ENCODE results near the gene LMBR1. TPM values are rescaled to one million over a fixed set of nuclear protein-coding genes. Genes with fewer than 3 reads are reported as not detected.

LMBR1 gene
- total RNA-seq, 2 experiments from 2014 or later = 114 to 136 TPM

GRCh38 chr7:156642306-156643045 is 250.5 kb downstream of the LMBR1 start:
- peaks cover 19% of the 10 kb centered on the region for H3K4me1 ChIP-seq (ENCODE audit: insufficient read depth, low read length, poor library complexity, severe bottlenecking)
- no peaks in the 10 kb centered on the region for H3K79me2 ChIP-seq (ENCODE audit: insufficient read depth, low read depth, low read length)
- intact Hi-C loops (cut with micrococcal nuclease; ENCODE audit: unreplicated experiment) = loop anchor here (10.0 kb wide), 1 partner anchor 172 kb away; no protein-coding TSS in a partner anchor
- CTCF ChIA-PET (ENCODE audit: unreplicated experiment) = no interaction called here
- DNase-seq (ENCODE audit: low spot score) = no peak
- BruUV-seq (replicated peaks) = no TSS peak
- no peak overlapping the region for H2AFZ ChIP-seq (ENCODE audit: low read length)
- no peak overlapping the region for H3K27ac ChIP-seq (ENCODE audit: low read depth, low read length, poor library complexity, severe bottlenecking)
- no peaks in the 10 kb centered on the region for H4K20me1 ChIP-seq (ENCODE audit: insufficient read depth, low read length)
- H3K9me3 ChIP-seq (ENCODE audit: low read length) = no peaks in the 10 kb centered on the region
- no peak overlapping the region for H3K4me3 ChIP-seq (ENCODE audit: low read depth, low read length, poor library complexity, severe bottlenecking)
- TF ChIP-seq CTCF (conservative IDR thresholded peaks at IDR 0.05; ENCODE audit: low read length) (0 out of 2 replicates have a peak, but pooled peaks have one; percentile 11), EZH2phosphoT487 (IDR thresholded peaks at IDR 0.05; ENCODE audit: borderline replicate concordance, low read depth, low read length) (no peak)
- H3K4me2 ChIP-seq (ENCODE audit: low read length) = no peak overlapping the region
- POLR2A ChIA-PET = interaction anchor here (0.8 to 1.7 kb wide), 5 partner anchors 10 to 662 kb away, joined by 3 to 7 read pairs (median 3); no protein-coding TSS in a partner anchor
- H3K36me3 ChIP-seq (ENCODE audit: insufficient read depth, low read length) = no peaks in the 10 kb centered on the region
- no peaks in the 10 kb centered on the region for H3K9me2 ChIP-seq (ENCODE audit: insufficient read depth, low read length)

GRCh38 chr7:156640949-156641485 is 252.0 kb downstream of the LMBR1 start:
- no peaks in the 10 kb centered on the region for H3K79me2 ChIP-seq (ENCODE audit: insufficient read depth, low read depth, low read length)
- no peaks in the 10 kb centered on the region for H3K9me2 ChIP-seq (ENCODE audit: insufficient read depth, low read length)
- peaks cover 19% of the 10 kb centered on the region for H3K4me1 ChIP-seq (ENCODE audit: insufficient read depth, low read length, poor library complexity, severe bottlenecking)
- intact Hi-C loops (cut with micrococcal nuclease; ENCODE audit: unreplicated experiment) = loop anchor here (10.0 kb wide), 1 partner anchor 174 kb away; no protein-coding TSS in a partner anchor
- no peaks in the 10 kb centered on the region for H3K9me3 ChIP-seq (ENCODE audit: low read length)
- H4K20me1 ChIP-seq (ENCODE audit: insufficient read depth, low read length) = no peaks in the 10 kb centered on the region
- no peaks in the 10 kb centered on the region for H3K36me3 ChIP-seq (ENCODE audit: insufficient read depth, low read length)
- peak overlapping the region; percentile 82 for H3K4me3 ChIP-seq (ENCODE audit: low read depth, low read length, poor library complexity, severe bottlenecking)
- H3K27ac ChIP-seq (ENCODE audit: low read depth, low read length, poor library complexity, severe bottlenecking) = peak overlapping the region; percentile 51
- H3K4me2 ChIP-seq (ENCODE audit: low read length) = peak overlapping the region; percentile 89
- peak overlapping the region; percentile 93 for H2AFZ ChIP-seq (ENCODE audit: low read length)
- CTCF ChIA-PET (ENCODE audit: unreplicated experiment) = no interaction called here
- BruUV-seq (replicated peaks) = TSS peak; percentile 84
- DNase-seq (ENCODE audit: low spot score) = peak; percentile 75
- POLR2A ChIA-PET = interaction anchor here (0.6 to 1.7 kb wide), 6 partner anchors 11 to 914 kb away, joined by 3 to 8 read pairs (median 4); no protein-coding TSS in a partner anchor
- no peak for TF ChIP-seq CTCF (conservative IDR thresholded peaks at IDR 0.05; ENCODE audit: low read length)
- TF ChIP-seq EZH2phosphoT487 (IDR thresholded peaks at IDR 0.05; ENCODE audit: borderline replicate concordance, low read depth, low read length) = no peak
